HG02973 (cell line): ENCODE measurements around the gene GRID1.
"Not testable (repeated sequence)": the region's sequence is repeated elsewhere in the genome, so short reads cannot be mapped to it uniquely, and the experiment has no call there.

ENCODE experiments used
- ATAC-seq: cut with Tn5 transposase; IDR thresholded peaks from one replicate; pipeline ENCODE4 v1.9.1; 2021; ENCODE audit warnings: moderate library complexity; ENCODE audit not compliant: unreplicated experiment

GRID1 gene

DNA sequence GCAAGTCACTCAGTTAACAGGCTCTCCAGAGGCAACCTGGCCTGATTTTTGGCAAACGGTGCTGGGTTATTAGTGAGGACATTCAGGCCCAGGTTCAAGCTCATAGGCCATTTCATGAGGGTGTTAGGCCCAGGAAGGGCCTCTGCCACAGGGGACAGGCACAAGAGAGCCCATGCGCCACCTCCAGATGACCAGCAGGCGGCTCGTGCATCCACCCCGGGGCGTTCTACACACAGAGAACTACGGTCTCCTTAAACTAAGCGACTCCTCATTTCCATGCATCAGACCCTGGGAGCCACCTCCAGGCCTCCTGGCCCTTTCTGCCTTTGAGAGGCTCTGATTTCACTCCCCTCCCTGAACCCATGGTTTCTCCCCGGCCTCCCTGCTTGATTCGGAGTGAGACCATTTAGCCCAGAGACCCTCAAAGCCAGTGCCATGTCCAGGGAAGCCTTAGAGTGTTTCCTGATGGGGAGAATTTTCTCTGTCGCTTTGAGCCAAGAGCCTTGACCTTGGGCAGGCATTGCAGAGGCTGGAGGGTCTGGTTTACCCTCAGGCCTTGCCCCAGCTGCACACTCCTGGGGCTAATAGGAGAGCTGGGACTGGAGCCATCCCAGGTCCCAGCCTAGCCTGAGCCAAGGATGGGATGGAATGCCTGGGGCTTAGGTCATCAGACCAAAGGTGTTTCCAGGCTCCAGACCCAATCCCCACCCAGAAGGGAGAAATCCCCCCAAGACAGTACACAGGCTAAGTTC lies 188.0 kb downstream of the GRID1 start:
- no peak for ATAC-seq

- ATAC-seq = no peak
Measured at GRCh38 chr10:86177537-86178155, 188.9 kb downstream of the GRID1 start.

DNA sequence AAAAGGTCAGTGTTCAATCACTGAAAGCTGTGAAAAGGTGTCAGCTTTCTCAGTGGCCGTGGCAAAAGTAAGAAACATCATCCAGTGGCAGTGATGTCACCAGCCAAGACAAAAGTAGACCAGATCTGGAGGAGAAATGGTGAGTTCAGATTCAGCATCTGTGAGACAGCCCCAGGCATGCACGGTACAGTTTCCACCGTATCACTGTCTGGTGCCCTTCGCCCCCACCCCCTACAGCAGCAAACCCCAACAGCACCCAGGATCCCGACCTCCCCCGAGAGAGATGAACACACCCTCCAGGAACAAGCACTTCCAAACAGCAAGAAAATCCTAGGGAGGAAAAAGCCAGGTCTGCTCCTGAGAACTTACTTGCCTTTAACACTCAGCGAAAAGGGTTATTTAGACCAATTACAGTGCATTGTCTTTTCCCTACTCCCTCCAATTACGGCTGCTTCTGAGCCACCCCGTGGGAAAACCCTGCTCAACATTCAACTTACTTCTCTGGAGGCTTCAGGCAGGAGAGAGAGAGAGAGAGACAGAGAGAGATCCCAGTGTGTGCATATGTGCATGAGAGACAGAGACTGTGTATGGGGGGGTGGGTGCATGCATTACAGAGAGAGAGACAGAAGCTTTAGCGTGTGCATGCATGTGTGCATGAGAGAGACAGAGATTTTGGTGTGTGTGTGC lies 189.6 kb downstream of the GRID1 start:
- no peak for ATAC-seq

GRCh38 chr10:86175476-86175875 lies 191.1 kb downstream of the GRID1 start:
- ATAC-seq = not testable (repeated sequence)

- no peak for ATAC-seq
Measured at GRCh38 chr10:86172301-86172700, 194.3 kb downstream of the GRID1 start.

DNA sequence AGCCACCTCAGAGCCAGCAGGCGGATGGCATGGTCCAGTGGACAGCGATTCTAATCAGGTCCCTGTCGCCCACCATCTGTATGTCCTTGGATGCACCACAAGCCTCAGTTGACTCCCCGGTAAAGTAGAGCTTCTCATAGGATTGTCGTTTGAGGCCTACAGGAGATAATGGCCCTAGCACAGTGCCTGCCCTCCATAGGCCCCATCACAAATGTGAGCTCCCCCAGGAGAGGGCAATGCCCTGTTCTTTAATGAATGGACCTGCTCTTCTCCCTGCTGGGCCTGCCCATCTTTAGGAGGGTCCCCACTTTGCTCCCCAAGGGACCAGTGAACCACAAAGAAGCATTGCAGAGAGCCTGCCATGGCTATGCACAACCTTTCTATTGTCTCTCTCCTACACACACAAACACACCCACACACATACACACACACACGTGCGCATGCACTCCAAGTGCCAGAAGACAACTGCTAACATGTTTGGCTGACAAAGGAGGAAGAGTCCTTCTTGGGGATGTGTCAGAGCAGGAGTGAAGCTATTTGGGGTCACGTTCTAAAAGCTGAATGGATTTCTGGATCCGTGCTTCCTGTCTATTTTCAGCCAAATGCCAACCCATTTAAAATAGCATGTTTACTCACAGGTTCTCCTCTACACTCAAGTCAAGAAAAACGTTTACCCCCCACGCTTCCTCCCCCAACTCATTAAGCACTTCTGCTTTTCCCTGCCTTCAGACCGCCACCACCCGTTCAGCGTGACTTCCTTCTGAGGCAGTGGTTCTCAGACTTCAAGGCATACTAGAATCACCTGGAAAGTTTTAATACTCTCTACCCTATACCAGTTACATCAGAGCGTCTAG lies 196.1 kb downstream of the GRID1 start:
- no peak for ATAC-seq

- no peak for ATAC-seq
Measured at GRCh38 chr10:86169506-86170254, 196.9 kb downstream of the GRID1 start.

DNA sequence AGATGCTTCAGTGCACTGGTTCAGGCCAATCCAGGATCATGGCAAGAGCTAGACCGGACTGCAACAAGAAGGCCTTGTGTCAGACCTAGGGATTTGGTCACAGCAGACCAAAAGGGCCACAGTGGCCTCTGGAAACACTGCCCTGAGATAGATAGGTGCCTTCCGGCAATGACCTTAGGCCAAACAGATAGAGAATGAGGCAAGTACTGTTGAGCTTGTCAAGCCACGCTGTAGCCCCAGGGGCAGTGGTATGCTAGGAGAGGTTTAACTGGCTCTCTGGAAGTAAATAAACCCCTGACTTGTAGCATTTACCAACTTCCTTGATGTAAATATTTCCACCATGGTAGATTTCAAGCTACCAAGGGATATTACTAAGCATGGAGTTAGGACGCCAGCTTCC lies 197.5 kb downstream of the GRID1 start:
- ATAC-seq = no peak

GRCh38 chr10:86168256-86168655 lies 198.3 kb downstream of the GRID1 start:
- no peak for ATAC-seq

- ATAC-seq = no peak
Measured at GRCh38 chr10:86167762-86168128, 198.8 kb downstream of the GRID1 start.

- no peak for ATAC-seq
Measured at GRCh38 chr10:86167121-86167761, 199.4 kb downstream of the GRID1 start.

- ATAC-seq = no peak
Measured at GRCh38 chr10:86165666-86166065, 200.9 kb downstream of the GRID1 start.

GRCh38 chr10:86164960-86165630 lies 201.5 kb downstream of the GRID1 start:
- no peak for ATAC-seq

DNA sequence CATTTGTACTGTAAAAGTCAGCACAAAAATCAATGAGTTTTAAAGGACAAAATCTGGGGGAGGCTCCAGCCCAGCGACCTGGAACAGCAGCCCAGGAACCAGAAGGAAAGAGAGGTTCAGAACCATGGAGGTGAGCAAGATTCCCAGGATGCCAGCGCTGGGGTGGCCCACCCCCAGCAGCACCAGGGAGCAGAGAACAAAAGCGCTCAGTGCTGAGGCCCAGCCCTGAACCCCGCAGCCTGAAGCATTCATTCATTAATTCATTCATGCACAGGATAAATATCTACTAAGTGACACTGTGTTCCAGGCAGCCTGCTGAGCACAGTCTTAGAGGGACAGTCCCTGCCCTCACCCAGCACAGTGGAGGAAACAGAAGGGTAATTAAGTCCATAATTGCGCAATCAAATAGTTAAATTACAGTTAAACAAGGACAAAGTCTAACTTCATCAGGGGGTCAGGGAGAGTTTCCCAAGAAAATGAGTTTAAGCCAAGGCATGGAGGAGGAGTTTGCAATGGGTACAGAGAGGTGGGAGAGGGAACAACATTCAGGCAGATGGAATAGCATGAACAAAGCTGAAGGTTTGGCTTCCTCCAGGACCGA lies 202.3 kb downstream of the GRID1 start:
- no peak for ATAC-seq

GRCh38 chr10:86163522-86164173 lies 202.9 kb downstream of the GRID1 start:
- ATAC-seq = no peak

DNA sequence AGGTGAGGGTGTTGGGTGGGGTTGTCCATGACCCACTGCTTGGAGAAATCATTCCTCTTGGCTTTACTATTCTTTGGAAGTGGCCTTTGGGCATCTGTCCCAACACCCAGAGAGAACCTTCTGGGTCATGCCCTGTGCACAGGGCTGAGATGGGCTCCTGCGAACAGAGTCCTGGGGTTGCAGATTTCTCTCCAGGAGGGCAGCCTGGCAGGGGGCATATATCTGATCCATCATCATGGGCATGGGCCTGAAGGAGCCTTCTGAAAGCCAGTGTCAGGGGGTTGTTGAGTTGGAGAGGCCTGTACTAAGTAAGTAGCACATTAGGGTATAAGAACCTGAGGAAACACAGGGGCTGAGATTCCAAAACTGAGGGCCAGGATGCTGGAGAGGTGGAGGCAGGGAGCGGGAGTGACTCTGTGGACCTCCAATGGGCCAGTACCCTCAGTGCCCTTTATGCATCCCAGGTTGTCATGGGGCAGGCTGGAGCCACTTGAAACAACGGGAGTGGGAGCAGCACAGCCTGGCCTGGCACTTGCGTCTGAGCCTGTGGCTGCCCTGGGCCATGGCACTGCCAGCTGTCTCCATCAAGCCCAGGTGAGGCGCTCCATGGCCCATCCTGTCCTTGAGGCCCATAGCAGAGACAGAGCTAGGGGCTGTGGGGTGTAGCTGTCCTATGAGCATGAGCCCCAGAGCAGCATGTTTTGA lies 203.7 kb downstream of the GRID1 start:
- ATAC-seq = no peak

DNA sequence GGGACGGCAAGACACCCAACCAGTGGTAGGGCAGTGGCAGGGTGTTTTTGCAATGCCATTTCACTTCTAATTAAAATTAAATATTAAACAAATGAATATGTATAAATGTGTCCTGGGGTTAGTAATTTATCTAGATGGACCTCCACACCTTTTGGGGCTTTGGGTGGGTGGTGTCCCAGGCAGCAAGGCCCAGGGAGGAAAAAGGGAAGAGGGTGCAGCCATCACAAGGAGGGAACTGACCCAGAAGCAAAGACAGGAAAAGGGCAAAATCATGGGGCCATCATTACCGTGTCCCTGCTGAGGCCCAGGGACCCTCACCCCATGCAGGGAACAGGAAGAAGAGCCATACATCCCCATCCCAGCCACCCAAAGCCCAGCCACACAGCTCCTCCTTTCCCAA lies 204.6 kb downstream of the GRID1 start:
- ATAC-seq = no peak
